HepG2 (cell line): ENCODE data around the gene SKIDA1. TPM values are rescaled to one million over a fixed set of nuclear protein-coding genes. Genes with fewer than 3 reads are reported as not detected.
A peak's percentile ranks its signal among the peaks of the same experiment; 100 is the strongest.

Experiments
- BHLHE40 ChIP-seq: IDR thresholded peaks from 2 replicates; pipeline ENCODE4 v1.6.1; 2011; ENCODE audit warnings: low read length, improper control_type of control experiment
- BORCS8-MEF2B ChIP-seq: sonication (generic); formaldehyde crosslinking; IDR thresholded peaks from 2 replicates; pipeline ENCODE4 v1.8.0; 2022; ENCODE audit warnings: mild to moderate bottlenecking, missing genetic modification reagents
- CEBPB ChIP-seq: IDR thresholded peaks from 2 replicates; pipeline ENCODE4 v1.6.1; 2011; ENCODE audit warnings: low read depth, low read length, improper control_type of control experiment, borderline replicate concordance
- FIP1L1 ChIP-seq: fragments of 200-400 bp; formaldehyde crosslinking; IDR thresholded peaks from 2 replicates; pipeline ENCODE4 v1.6.1; 2018; ENCODE audit warnings: low read depth, mild to moderate bottlenecking, low read length, moderate library complexity, borderline replicate concordance; ENCODE audit not compliant: insufficient read depth
- FOSL2 ChIP-seq: sonication (generic); formaldehyde crosslinking; IDR thresholded peaks from 2 replicates; pipeline ENCODE4 v1.4.0; 2020; ENCODE audit warnings: missing genetic modification reagents
- HDAC1 ChIP-seq: sonication (generic); formaldehyde crosslinking; IDR thresholded peaks from 2 replicates; pipeline ENCODE4 v1.5.1; 2020; ENCODE audit warnings: mild to moderate bottlenecking, missing genetic modification reagents
- HNF4A ChIP-seq: sonication (generic); formaldehyde crosslinking; IDR thresholded peaks from 2 replicates; pipeline ENCODE4 v1.4.0; 2020; ENCODE audit warnings: missing genetic modification reagents
- MTA3 ChIP-seq: sonication (generic); formaldehyde crosslinking; IDR thresholded peaks from 2 replicates; pipeline ENCODE4 v1.4.0; 2020; ENCODE audit warnings: missing genetic modification reagents
- ONECUT2 ChIP-seq: sonication (generic); formaldehyde crosslinking; IDR thresholded peaks from 2 replicates; pipeline ENCODE4 v1.4.0; 2020; ENCODE audit warnings: missing genetic modification reagents
- POLR2A ChIP-seq, 2 experiments: IDR thresholded peaks; 2 replicates each; pipeline ENCODE4 v1.6.1; 2011; ENCODE audit warnings: low read depth in 2 of 2, low read length in 2 of 2, mild to moderate bottlenecking in 1 of 2, moderate library complexity in 1 of 2; ENCODE audit not compliant: insufficient read depth in 1 of 2
- RARG ChIP-seq: sonication (generic); formaldehyde crosslinking; IDR thresholded peaks from 2 replicates; pipeline ENCODE4 v1.4.0; 2020; ENCODE audit warnings: low read depth, mild to moderate bottlenecking, missing genetic modification reagents
- SKI ChIP-seq: fragments of 450-650 bp; IDR thresholded peaks from one replicate; pipeline ENCODE4 v1.6.1; 2018; ENCODE audit warnings: mild to moderate bottlenecking; ENCODE audit not compliant: partially characterized antibody
- ZNF180 ChIP-seq: sonication (generic); formaldehyde crosslinking; IDR thresholded peaks from 2 replicates; pipeline ENCODE4 v1.4.0; 2020; ENCODE audit warnings: low read depth, missing genetic modification reagents, borderline replicate concordance
- ZNF382 ChIP-seq: sonication (generic); formaldehyde crosslinking; IDR thresholded peaks from 2 replicates; pipeline ENCODE4 v1.5.0; 2020; ENCODE audit warnings: missing genetic modification reagents, mild to moderate bottlenecking, borderline replicate concordance
- ZNF44 ChIP-seq: sonication (generic); formaldehyde crosslinking; IDR thresholded peaks from 2 replicates; pipeline ENCODE4 v1.5.1; 2020; ENCODE audit warnings: mild to moderate bottlenecking, missing genetic modification reagents
- ZNF672 ChIP-seq: sonication (generic); formaldehyde crosslinking; IDR thresholded peaks from 2 replicates; pipeline ENCODE4 v1.8.1; 2022; ENCODE audit warnings: missing genetic modification reagents
- ZNF775 ChIP-seq: sonication (generic); formaldehyde crosslinking; IDR thresholded peaks from 2 replicates; pipeline ENCODE4 v1.4.0; 2020; ENCODE audit warnings: missing genetic modification reagents, mild to moderate bottlenecking, moderate library complexity, borderline replicate concordance
- ZSCAN30 ChIP-seq: sonication (generic); formaldehyde crosslinking; IDR thresholded peaks from 2 replicates; pipeline ENCODE4 v1.5.0; 2020; ENCODE audit warnings: mild to moderate bottlenecking, missing genetic modification reagents
- polyA plus RNA-seq, 8 experiments: library from polyadenylated mRNA; depleted of rRNA in 3 of 8; stranded (reverse) in 7 of 8; unstranded in 1 of 8; fragments of >200 nt; fragmentation: Illumina TruSeq in 4 of 8; extraction: Trizol in 4 of 8; gene quantifications; 2 replicates each; pipeline versions ENCODE4 v1.2.1 to v1.2.3, GENCODE V29; 2011 to 2016; ENCODE audit warnings: low read depth in 4 of 8, missing spikeins in 1 of 8, mixed read lengths in 1 of 8; ENCODE audit not compliant: insufficient read depth in 1 of 8
- total RNA-seq, 5 experiments: library from RNA; depleted of rRNA; stranded (reverse); fragments of >200 nt; fragmentation: Illumina TruSeq; extraction: Trizol; gene quantifications; 2 replicates each; pipeline ENCODE4 v1.2.3, GENCODE V29; 2016; ENCODE audit warnings: low read depth in 1 of 5
- TF ChIP-seq, protein P1 (sequence below): sonication (generic); formaldehyde crosslinking; IDR thresholded peaks from 2 replicates; pipeline ENCODE4 v1.4.0; 2020; ENCODE audit warnings: missing genetic modification reagents
- TF ChIP-seq, protein P2 (sequence below): sonication (generic); formaldehyde crosslinking; IDR thresholded peaks from 2 replicates; pipeline ENCODE4 v1.8.0; 2022; ENCODE audit warnings: missing genetic modification reagents, mild to moderate bottlenecking, inconsistent platforms, borderline replicate concordance
- TF ChIP-seq, protein P3 (sequence below): sonication (generic); formaldehyde crosslinking; IDR thresholded peaks from 2 replicates; pipeline ENCODE4 v1.4.0; 2020; ENCODE audit warnings: mild to moderate bottlenecking, missing genetic modification reagents, borderline replicate concordance

Gene SKIDA1
- total and polyA plus RNA-seq, 2 of the 13 experiments (the other 11 are each of a cell fraction or from before 2014, with no cell fraction given): 0.73 to 1.5 TPM

DNA sequence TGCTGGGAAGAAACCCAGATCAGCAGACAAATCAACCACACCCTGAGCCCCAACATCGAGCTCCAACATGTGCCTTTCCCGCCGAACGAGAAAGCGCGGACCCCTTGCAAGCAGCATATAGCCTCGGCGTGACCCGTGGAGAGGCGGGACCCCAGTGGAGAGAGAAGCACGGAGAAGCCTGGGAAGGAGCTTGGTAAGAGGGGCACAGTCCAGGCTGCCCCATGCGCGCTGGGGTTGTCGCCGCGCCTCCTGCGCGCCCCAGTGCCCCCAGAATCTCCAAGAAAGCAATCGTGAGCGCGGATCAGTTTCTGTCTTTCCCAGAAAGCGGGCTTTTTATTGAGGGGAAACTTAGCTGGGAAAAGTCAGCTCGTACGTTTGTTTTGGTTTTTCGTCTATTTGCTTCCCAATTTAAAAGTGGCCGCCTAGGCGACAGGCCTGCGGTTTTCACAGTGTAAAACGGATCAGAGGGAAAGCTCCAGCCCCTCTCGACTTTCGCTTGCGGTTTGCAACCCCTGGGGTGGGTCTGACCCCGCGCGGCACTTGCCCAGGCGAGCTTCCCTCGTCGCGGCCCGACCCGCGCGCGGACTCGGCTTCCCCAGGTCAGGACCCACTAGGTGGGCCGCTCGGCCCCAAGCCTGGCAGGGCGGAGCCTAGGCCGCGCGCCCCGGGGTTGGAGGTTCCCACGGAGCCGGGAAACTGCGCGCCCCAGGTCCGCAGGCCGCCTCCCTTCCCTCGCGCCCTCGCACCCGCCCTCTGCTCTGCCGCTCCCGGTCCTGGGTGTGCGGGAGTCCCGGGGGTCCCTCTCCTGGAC, 31.1 kb downstream of the SKIDA1 start (continued):
- TF ChIP-seq ZNF180 (no peak), ZNF382 (no peak), ZNF775 (CRISPR knock-in tag) (no peak), HNF4A (CRISPR knock-in tag) (no peak), ONECUT2 (no peak), BORCS8-MEF2B (CRISPR knock-in tag) (peak; percentile 82), POLR2A (IDR thresholded peaks at IDR 0.05; ENCODE audit: insufficient read depth in 1 of 2, low read depth in 2 of 2, low read length in 2 of 2) (no peak), CEBPB (no peak), FOSL2 (CRISPR knock-in tag) (no peak; the same call in 1 of the 2 replicates), RARG (CRISPR knock-in tag) (no peak), BHLHE40 (no peak), ZSCAN30 (CRISPR knock-in tag) (0 out of 2 replicates have a peak, but pooled peaks have one; percentile 14), MTA3 (no peak), ZNF672 (no peak), FIP1L1 (no peak), HDAC1 (peak; percentile 82), ZNF44 (CRISPR knock-in tag) (no peak), SKI (no peak)
- TF ChIP-seq, protein P1, sequence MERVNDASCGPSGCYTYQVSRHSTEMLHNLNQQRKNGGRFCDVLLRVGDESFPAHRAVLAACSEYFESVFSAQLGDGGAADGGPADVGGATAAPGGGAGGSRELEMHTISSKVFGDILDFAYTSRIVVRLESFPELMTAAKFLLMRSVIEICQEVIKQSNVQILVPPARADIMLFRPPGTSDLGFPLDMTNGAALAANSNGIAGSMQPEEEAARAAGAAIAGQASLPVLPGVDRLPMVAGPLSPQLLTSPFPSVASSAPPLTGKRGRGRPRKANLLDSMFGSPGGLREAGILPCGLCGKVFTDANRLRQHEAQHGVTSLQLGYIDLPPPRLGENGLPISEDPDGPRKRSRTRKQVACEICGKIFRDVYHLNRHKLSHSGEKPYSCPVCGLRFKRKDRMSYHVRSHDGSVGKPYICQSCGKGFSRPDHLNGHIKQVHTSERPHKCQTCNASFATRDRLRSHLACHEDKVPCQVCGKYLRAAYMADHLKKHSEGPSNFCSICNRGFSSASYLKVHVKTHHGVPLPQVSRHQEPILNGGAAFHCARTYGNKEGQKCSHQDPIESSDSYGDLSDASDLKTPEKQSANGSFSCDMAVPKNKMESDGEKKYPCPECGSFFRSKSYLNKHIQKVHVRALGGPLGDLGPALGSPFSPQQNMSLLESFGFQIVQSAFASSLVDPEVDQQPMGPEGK (CRISPR knock-in tag): peak; percentile 65
- TF ChIP-seq, protein P2, sequence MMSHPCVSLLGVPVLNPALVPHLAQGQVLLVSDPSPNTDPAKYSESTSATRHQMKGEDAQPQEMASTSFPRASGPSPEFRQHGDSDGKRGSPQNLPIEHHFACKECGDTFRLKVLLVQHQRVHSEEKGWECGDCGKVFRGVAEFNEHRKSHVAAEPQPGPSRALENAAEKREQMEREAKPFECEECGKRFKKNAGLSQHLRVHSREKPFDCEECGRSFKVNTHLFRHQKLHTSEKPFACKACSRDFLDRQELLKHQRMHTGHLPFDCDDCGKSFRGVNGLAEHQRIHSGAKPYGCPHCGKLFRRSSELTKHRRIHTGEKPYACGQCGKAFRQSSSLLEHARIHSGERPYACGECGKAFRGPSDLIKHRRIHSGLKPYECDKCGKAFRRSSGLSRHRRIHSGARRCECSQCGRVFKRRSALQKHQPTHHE: 0 out of 2 replicates have a peak, but pooled peaks have one; percentile 61
- TF ChIP-seq, protein P3, sequence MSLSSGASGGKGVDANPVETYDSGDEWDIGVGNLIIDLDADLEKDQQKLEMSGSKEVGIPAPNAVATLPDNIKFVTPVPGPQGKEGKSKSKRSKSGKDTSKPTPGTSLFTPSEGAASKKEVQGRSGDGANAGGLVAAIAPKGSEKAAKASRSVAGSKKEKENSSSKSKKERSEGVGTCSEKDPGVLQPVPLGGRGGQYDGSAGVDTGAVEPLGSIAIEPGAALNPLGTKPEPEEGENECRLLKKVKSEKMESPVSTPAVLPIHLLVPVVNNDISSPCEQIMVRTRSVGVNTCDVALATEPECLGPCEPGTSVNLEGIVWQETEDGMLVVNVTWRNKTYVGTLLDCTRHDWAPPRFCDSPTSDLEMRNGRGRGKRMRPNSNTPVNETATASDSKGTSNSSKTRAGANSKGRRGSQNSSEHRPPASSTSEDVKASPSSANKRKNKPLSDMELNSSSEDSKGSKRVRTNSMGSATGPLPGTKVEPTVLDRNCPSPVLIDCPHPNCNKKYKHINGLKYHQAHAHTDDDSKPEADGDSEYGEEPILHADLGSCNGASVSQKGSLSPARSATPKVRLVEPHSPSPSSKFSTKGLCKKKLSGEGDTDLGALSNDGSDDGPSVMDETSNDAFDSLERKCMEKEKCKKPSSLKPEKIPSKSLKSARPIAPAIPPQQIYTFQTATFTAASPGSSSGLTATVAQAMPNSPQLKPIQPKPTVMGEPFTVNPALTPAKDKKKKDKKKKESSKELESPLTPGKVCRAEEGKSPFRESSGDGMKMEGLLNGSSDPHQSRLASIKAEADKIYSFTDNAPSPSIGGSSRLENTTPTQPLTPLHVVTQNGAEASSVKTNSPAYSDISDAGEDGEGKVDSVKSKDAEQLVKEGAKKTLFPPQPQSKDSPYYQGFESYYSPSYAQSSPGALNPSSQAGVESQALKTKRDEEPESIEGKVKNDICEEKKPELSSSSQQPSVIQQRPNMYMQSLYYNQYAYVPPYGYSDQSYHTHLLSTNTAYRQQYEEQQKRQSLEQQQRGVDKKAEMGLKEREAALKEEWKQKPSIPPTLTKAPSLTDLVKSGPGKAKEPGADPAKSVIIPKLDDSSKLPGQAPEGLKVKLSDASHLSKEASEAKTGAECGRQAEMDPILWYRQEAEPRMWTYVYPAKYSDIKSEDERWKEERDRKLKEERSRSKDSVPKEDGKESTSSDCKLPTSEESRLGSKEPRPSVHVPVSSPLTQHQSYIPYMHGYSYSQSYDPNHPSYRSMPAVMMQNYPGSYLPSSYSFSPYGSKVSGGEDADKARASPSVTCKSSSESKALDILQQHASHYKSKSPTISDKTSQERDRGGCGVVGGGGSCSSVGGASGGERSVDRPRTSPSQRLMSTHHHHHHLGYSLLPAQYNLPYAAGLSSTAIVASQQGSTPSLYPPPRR (CRISPR knock-in tag): no peak
